ENCODE results near the gene TBC1D5.

- TF ChIP-seq TAF1 (IDR thresholded peaks at IDR 0.05; ENCODE audit: borderline replicate concordance, insufficient read depth, low read length) (no peak), SIN3A (IDR thresholded peaks at IDR 0.05; ENCODE audit: borderline replicate concordance, insufficient read depth, low read length) (no peak)
Observed at GRCh38 chr3:17607905-17608304, 134.5 kb downstream of the TBC1D5 start.

Measured in PFSK-1 (cell line).